Measurements from ENCODE around the gene OXA1L.
"Not testable (repeated sequence)": the region's sequence is repeated elsewhere in the genome, so short reads cannot be mapped to it uniquely, and the experiment has no call there.

- TF ChIP-seq CTCF (IDR thresholded peaks at IDR 0.05; ENCODE audit: poor library complexity); EZH2 (IDR thresholded peaks at IDR 0.05; ENCODE audit: borderline replicate concordance): not testable (repeated sequence)
Measured at GRCh38 chr14:22776849-22777248, 10.4 kb downstream of the OXA1L start.

All from hepatocyte (in vitro differentiated cells).